Hepatocyte (in vitro differentiated cells): Measurements from ENCODE around the gene SLC22A14.

Experiments
- CTCF ChIP-seq: fragments of 200-600 bp; sonication (generic); IDR thresholded peaks from 2 replicates; pipeline ENCODE4 v1.5.1; 2016; ENCODE audit warnings: antibody characterized with exemption, mild to moderate bottlenecking; ENCODE audit not compliant: poor library complexity
- EZH2 ChIP-seq: fragments of 200-600 bp; sonication (generic); IDR thresholded peaks from 2 replicates; pipeline ENCODE4 v1.6.1; 2016; ENCODE audit warnings: antibody characterized with exemption, mild to moderate bottlenecking, borderline replicate concordance
- EZH2phosphoT487 ChIP-seq: fragments of 200-600 bp; sonication (generic); IDR thresholded peaks from one replicate; pipeline ENCODE4 v1.6.1; 2018; ENCODE audit warnings: antibody characterized with exemption, mild to moderate bottlenecking, low read depth, moderate library complexity; ENCODE audit not compliant: unreplicated experiment, severe bottlenecking

- TF ChIP-seq CTCF (no peak), EZH2 (no peak), EZH2phosphoT487 (no peak)
Measured at GRCh38 chr3:38254872-38255271, 27.2 kb upstream of the SLC22A14 start.
